IMR-90 (cell line): ENCODE results near the gene CNBD2. TPM values are rescaled to one million over a fixed set of nuclear protein-coding genes. Genes with fewer than 3 reads are reported as not detected.

Source experiments
- ATAC-seq: fragments of 200-7000 bp; cut with Tn5 transposase; 2 replicates; pipeline ENCODE4 v1.9.1; 2020; ENCODE audit warnings: low read depth, mild to moderate bottlenecking, moderate library complexity
- BruUV-seq: library from RNA; stranded (reverse); fragments of 400-500 nt; replicated peaks from 2 replicates; lab custom pipeline; 2021; lab: Mats Ljungman, UMichigan
- CTCF ChIA-PET: fragments of 300-600 bp; formaldehyde crosslinking; extraction: SDS; loops from one replicate; lab custom pipeline; 2021; ENCODE audit warnings: antibody characterized with exemption; lab: Yijun Ruan, JAX
- POLR2A ChIA-PET: fragments of 300-600 bp; sonication (Branson Sonifier 250); formaldehyde crosslinking; loops from one replicate; lab custom pipeline; 2022; ENCODE audit warnings: antibody characterized with exemption; ENCODE audit not compliant: unreplicated experiment; lab: Charles Lee
- DNase-seq: peaks from one replicate; pipeline ENCODE4 v3.0.0; 2013
- H2AFZ ChIP-seq: replicated peaks from 2 replicates; pipeline ENCODE3; 2013; ENCODE audit warnings: low read length, mild to moderate bottlenecking; ENCODE audit not compliant: poor library complexity
- H2AK5ac ChIP-seq: 2 replicates; pipeline ENCODE4 v1.6.1; 2013; ENCODE audit warnings: low read depth, low read length, inconsistent platforms
- H2AK9ac ChIP-seq: replicated peaks from 2 replicates; pipeline ENCODE3; 2013; ENCODE audit warnings: mild to moderate bottlenecking, low read depth, low read length, moderate library complexity; ENCODE audit not compliant: poor library complexity
- H2BK120ac ChIP-seq: 2 replicates; pipeline ENCODE4 v1.6.1; 2013; ENCODE audit warnings: low read depth, low read length, inconsistent platforms
- H2BK15ac ChIP-seq: 3 replicates; pipeline ENCODE4 v1.6.1; 2013; ENCODE audit warnings: low read depth, low read length, inconsistent platforms
- H2BK20ac ChIP-seq: 2 replicates; pipeline ENCODE4 v1.6.1; 2013; ENCODE audit warnings: low read depth, mild to moderate bottlenecking, inconsistent platforms, low read length, moderate library complexity
- H2BK5ac ChIP-seq: 2 replicates; pipeline ENCODE4 v1.6.1; 2013; ENCODE audit warnings: mild to moderate bottlenecking, low read depth, low read length, inconsistent platforms; ENCODE audit not compliant: poor library complexity, severe bottlenecking
- H3K14ac ChIP-seq: replicated peaks from 2 replicates; pipeline ENCODE4 v1.6.1; 2013; ENCODE audit warnings: low read depth, low read length, inconsistent platforms
- H3K18ac ChIP-seq: 2 replicates; pipeline ENCODE4 v1.6.1; 2013; ENCODE audit warnings: low read depth, low read length, control low read depth
- H3K23ac ChIP-seq: 2 replicates; pipeline ENCODE4 v1.6.1; 2013; ENCODE audit warnings: low read depth, low read length, inconsistent platforms
- H3K27ac ChIP-seq: 2 replicates; pipeline ENCODE4 v1.5.1; 2013; ENCODE audit warnings: mild to moderate bottlenecking, control low read depth, low read length; ENCODE audit not compliant: insufficient read depth
- H3K27me3 ChIP-seq: 2 replicates; pipeline ENCODE4 v1.6.1; 2013; ENCODE audit warnings: low read length; ENCODE audit not compliant: control insufficient read depth, insufficient read depth
- H3K36me3 ChIP-seq: 2 replicates; pipeline ENCODE4 v1.6.1; 2013; ENCODE audit warnings: low read length, mixed read lengths; ENCODE audit not compliant: control insufficient read depth, insufficient read depth
- H3K4ac ChIP-seq: 2 replicates; pipeline ENCODE4 v1.6.1; 2013; ENCODE audit warnings: low read depth, low read length, inconsistent platforms
- H3K4me1 ChIP-seq: 2 replicates; pipeline ENCODE4 v1.6.1; 2013; ENCODE audit warnings: low read length, mixed read lengths; ENCODE audit not compliant: control insufficient read depth, insufficient read depth
- H3K4me2 ChIP-seq: 2 replicates; pipeline ENCODE4 v1.6.1; 2013; ENCODE audit warnings: low read depth, mild to moderate bottlenecking, control low read depth, low read length, moderate library complexity
- H3K4me3 ChIP-seq: 2 replicates; pipeline ENCODE4 v1.5.1; 2013; ENCODE audit warnings: low read depth, mild to moderate bottlenecking, control low read depth, low read length, moderate library complexity; ENCODE audit not compliant: insufficient read depth
- H3K56ac ChIP-seq: 2 replicates; pipeline ENCODE4 v1.6.1; 2013; ENCODE audit warnings: low read length, inconsistent platforms; ENCODE audit not compliant: insufficient read depth; ENCODE audit errors: extremely low read depth
- H3K79me1 ChIP-seq, 2 experiments: 2 replicates each; pipeline ENCODE4 v1.6.1; 2013; ENCODE audit warnings: low read length in 2 of 2, inconsistent platforms in 1 of 2, low read depth in 1 of 2
- H3K9ac ChIP-seq: 2 replicates; pipeline ENCODE4 v1.6.1; 2013; ENCODE audit warnings: low read depth, low read length, control low read depth
- H3K9me1 ChIP-seq: 2 replicates; pipeline ENCODE4 v1.6.1; 2013; ENCODE audit warnings: low read length, inconsistent platforms; ENCODE audit not compliant: insufficient read depth
- H3K9me3 ChIP-seq: 2 replicates; pipeline ENCODE4 v1.6.1; 2013; ENCODE audit warnings: low read length; ENCODE audit not compliant: control insufficient read depth, insufficient read depth
- H4K20me1 ChIP-seq: 2 replicates; pipeline ENCODE4 v1.6.1; 2013; ENCODE audit warnings: low read length, inconsistent platforms; ENCODE audit not compliant: insufficient read depth
- H4K5ac ChIP-seq: 2 replicates; pipeline ENCODE4 v1.6.1; 2013; ENCODE audit warnings: mild to moderate bottlenecking, low read depth, low read length, control low read depth
- H4K8ac ChIP-seq, 2 experiments: 2 replicates each; pipeline ENCODE4 v1.6.1; 2013; ENCODE audit warnings: low read depth in 2 of 2, low read length in 2 of 2, control low read depth in 1 of 2, inconsistent platforms in 1 of 2
- H4K91ac ChIP-seq: 2 replicates; pipeline ENCODE4 v1.6.1; 2013; ENCODE audit warnings: low read depth, low read length, inconsistent platforms; ENCODE audit not compliant: insufficient read depth
- CHD1 ChIP-seq: IDR thresholded peaks from 2 replicates; pipeline ENCODE4 v1.6.1; 2012; ENCODE audit warnings: low read depth, low read length, improper control_type of control experiment
- WGBS, 2 experiments: methylation state at CpG; one replicate each; pipeline versions ENCODE4 v1.1.5 to v1.1.7; 2013; ENCODE audit warnings: missing lambda C conversion rate in 2 of 2; ENCODE audit not compliant: insufficient read length in 1 of 2; ENCODE audit errors: extremely low coverage in 2 of 2; 5-methylcytosine and 5-hydroxymethylcytosine counted together
- dilution Hi-C: fragments of 300-500 bp; cut with HindIII; formaldehyde crosslinking; loops from one replicate; pipeline ENCODE4 v1.14.3; 2018; ENCODE audit warnings: low sequenced_read_pairs; ENCODE audit not compliant: unreplicated experiment
- in situ Hi-C: fragments of 300-500 bp; cut with MboI; formaldehyde crosslinking; loops from 3 replicates; pipeline ENCODE4 v1.14.3; 2019; ENCODE audit warnings: low sequenced_read_pairs, inconsistent platforms, mixed read lengths
- intact Hi-C: fragments of 100-400 bp; cut with micrococcal nuclease; formaldehyde crosslinking; loops from 2 replicates; pipeline ENCODE4 v1.10.0; 2022
- polyA plus RNA-seq, 3 experiments: library from polyadenylated mRNA; depleted of rRNA; stranded (reverse); fragments of >200 nt; gene quantifications; 2 replicates each; pipeline ENCODE4 v1.2.3, GENCODE V29; 2012; ENCODE audit warnings: low replicate concordance in 1 of 3
- total RNA-seq: library from RNA; depleted of rRNA; stranded (reverse); fragments of >200 nt; gene quantifications from 2 replicates; pipeline ENCODE4 v1.2.3, GENCODE V29; 2012

Gene CNBD2
- total and polyA plus RNA-seq, 2 of the 4 experiments (the other 2 are of a cell fraction): 0.90 to 1.7 TPM

- CTCF ChIA-PET: no interaction called here
- peak overlapping the region; percentile 14; the same call in 1 of the 2 replicates for H3K14ac ChIP-seq
- no TSS peak for BruUV-seq
- TF ChIP-seq CHD1: no peak
- peak overlapping the region; percentile 75 for H3K4me2 ChIP-seq
- H3K27ac ChIP-seq: no peak overlapping the region; the same call in 1 of the 2 replicates
- H3K4me1 ChIP-seq: 0 out of 2 replicates have a peak, but pooled peaks cover 1% of the 10 kb centered on the region
- H3K56ac ChIP-seq: no peak overlapping the region
- POLR2A ChIA-PET: no interaction called here
- peak overlapping the region; percentile 43 for H2AK9ac ChIP-seq
- no peaks in the 10 kb centered on the region; the same call in 1 of the 2 replicates for H3K9me1 ChIP-seq
- intact Hi-C loops: no loop called here
- peak overlapping the region; percentile 48; the same call in 1 of the 2 replicates for H3K9ac ChIP-seq
- WGBS, 2 experiments: 0% methylated on average over 1 of the region's 26 CpGs; no CpG with 5 or more reads in 1 of the 2 experiments
- H4K20me1 ChIP-seq: no peaks in the 10 kb centered on the region
- no peak overlapping the region; the same call in 1 of the 2 replicates for H4K91ac ChIP-seq
- H3K79me1 ChIP-seq: no peaks in the 10 kb centered on the region
- H3K27me3 ChIP-seq: 0 out of 2 replicates have a peak, but pooled peaks cover 2% of the 10 kb centered on the region
- no peak overlapping the region for H2BK20ac ChIP-seq
- no peak overlapping the region for H4K5ac ChIP-seq
- no peak; the same call in 1 of the 2 replicates for ATAC-seq
- H3K36me3 ChIP-seq: no peaks in the 10 kb centered on the region
- 0 out of 2 replicates have a peak overlapping the region, but pooled peaks have one; percentile 5 for H3K23ac ChIP-seq
- in situ Hi-C loops: no loop called here
- H3K9me3 ChIP-seq: no peaks in the 10 kb centered on the region
- H4K8ac ChIP-seq: peak overlapping the region; percentile 8 to 60; a peak in 2 of 4 replicates
- no peak overlapping the region for H2BK120ac ChIP-seq
- no peak overlapping the region for H2AK5ac ChIP-seq
- DNase-seq: no peak
- dilution Hi-C loops: no loop called here
- peak overlapping the region; percentile 56 for H3K4me3 ChIP-seq
- peak overlapping the region; percentile 99 for H2AFZ ChIP-seq
- H3K18ac ChIP-seq: no peak overlapping the region
- no peak overlapping the region for H3K4ac ChIP-seq
- H2BK15ac ChIP-seq: no peak overlapping the region
- no peak overlapping the region for H2BK5ac ChIP-seq
Observed at GRCh38 chr20:36063916-36064657, 95.7 kb downstream of the CNBD2 start.
